Measurements from ENCODE around the gene DNAJC1. TPM values are rescaled to one million over a fixed set of nuclear protein-coding genes. Genes with fewer than 3 reads are reported as not detected.

DNAJC1 gene
- total RNA-seq, 1 donor from 2014 or later: 103 TPM

DNA sequence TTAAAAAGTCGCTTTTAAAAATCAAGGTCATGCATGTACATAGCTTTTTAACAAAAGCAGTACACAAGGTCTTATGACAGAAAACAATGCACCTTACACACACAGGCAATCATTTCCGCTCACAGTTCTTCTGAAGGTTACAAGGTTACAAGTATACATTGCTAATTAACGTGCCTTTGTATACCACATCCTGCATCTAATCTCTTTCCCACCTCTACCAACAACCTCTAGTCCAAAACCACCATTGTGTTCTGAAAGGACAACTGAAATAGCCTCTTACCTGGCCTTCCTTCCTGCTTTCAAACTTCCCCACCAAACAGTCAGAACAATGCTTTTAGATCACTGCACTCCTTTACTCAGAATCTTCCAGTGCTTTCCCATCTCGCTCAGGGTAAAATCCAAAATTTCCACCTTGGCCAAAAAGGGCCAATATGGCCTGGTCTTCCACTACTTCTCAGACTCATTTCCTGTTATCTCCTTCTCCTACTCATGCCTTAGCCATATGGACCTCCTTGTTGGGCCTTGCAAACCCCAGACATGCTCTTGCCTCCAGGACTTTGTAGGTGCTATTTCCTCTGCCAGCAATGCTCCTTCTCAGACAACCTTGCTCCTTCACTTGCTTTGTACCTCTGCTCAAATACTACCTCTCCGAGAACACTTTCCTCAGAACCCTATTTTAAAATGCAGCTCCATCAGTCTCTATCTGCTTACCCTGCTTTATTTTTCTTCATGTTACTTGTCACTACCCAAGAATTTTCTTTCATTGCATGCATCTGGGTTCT, 205.4 kb downstream of the DNAJC1 start:
- TF ChIP-seq, protein P1, sequence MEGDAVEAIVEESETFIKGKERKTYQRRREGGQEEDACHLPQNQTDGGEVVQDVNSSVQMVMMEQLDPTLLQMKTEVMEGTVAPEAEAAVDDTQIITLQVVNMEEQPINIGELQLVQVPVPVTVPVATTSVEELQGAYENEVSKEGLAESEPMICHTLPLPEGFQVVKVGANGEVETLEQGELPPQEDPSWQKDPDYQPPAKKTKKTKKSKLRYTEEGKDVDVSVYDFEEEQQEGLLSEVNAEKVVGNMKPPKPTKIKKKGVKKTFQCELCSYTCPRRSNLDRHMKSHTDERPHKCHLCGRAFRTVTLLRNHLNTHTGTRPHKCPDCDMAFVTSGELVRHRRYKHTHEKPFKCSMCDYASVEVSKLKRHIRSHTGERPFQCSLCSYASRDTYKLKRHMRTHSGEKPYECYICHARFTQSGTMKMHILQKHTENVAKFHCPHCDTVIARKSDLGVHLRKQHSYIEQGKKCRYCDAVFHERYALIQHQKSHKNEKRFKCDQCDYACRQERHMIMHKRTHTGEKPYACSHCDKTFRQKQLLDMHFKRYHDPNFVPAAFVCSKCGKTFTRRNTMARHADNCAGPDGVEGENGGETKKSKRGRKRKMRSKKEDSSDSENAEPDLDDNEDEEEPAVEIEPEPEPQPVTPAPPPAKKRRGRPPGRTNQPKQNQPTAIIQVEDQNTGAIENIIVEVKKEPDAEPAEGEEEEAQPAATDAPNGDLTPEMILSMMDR (IDR thresholded peaks at IDR 0.05; ENCODE audit: insufficient read depth, low read length, poor library complexity, severe bottlenecking): no peak
- no peak for DNase-seq (ENCODE audit: low read depth)
- H3K27me3 ChIP-seq (ENCODE audit: control insufficient read depth, insufficient read depth, low read length): no peaks in the 10 kb centered on the region
- H3K36me3 ChIP-seq (ENCODE audit: control insufficient read depth, insufficient read depth, low read length): no peaks in the 10 kb centered on the region
- no peak overlapping the region for H3K4me3 ChIP-seq (ENCODE audit: low read depth, low read length)

DNA sequence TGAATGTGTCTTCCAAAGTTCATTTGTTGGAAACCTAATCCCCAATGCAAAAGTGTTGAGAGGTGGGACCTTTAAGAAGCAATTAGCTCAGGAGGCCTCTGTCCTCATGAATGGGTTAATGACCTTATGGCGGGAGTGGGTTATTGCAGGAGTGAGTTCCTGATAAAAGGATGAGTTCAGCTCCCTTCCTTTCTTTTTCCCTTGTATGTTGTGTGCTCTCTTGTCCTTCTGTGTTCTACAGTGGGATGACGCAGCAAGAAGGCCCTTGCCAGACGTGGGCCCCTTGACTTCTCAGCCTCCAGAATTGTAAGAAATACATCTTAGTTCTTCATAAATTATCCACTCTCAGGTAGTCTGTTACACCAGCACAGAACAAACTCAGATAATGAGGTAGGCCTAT, 206.0 kb downstream of the DNAJC1 start:
- no peaks in the 10 kb centered on the region for H3K36me3 ChIP-seq (ENCODE audit: control insufficient read depth, insufficient read depth, low read length)
- H3K27me3 ChIP-seq (ENCODE audit: control insufficient read depth, insufficient read depth, low read length): no peaks in the 10 kb centered on the region
- TF ChIP-seq, protein P1 (IDR thresholded peaks at IDR 0.05; ENCODE audit: insufficient read depth, low read length, poor library complexity, severe bottlenecking): no peak
- no peak for DNase-seq (ENCODE audit: low read depth)
- H3K4me3 ChIP-seq (ENCODE audit: low read depth, low read length): no peak overlapping the region

DNA sequence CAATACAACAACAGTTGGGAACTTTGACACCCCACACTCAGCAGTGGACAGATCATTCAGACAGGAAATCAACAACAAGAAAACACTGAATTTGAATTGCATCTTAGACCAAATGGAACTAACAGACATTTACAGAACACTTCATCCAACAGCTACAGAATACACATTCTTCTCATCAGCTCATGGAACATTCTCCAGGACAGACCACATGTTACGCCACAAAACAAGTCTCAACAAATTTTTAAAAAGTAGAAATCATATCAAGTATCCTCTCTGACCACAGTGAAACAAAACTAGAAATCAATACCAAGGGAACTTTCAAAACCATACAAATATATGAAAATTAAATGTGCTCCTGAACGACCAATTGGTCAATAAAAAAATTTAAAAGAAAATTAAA, 212.3 kb downstream of the DNAJC1 start:
- Histone ChIP-seq H3K27me3 (ENCODE audit: control insufficient read depth, insufficient read depth, low read length) (no peaks in the 10 kb centered on the region), H3K4me3 (ENCODE audit: low read depth, low read length) (no peak overlapping the region), H3K36me3 (ENCODE audit: control insufficient read depth, insufficient read depth, low read length) (no peaks in the 10 kb centered on the region)
- DNase-seq (ENCODE audit: low read depth): no peak
- TF ChIP-seq, protein P1 (IDR thresholded peaks at IDR 0.05; ENCODE audit: insufficient read depth, low read length, poor library complexity, severe bottlenecking): no peak

DNA sequence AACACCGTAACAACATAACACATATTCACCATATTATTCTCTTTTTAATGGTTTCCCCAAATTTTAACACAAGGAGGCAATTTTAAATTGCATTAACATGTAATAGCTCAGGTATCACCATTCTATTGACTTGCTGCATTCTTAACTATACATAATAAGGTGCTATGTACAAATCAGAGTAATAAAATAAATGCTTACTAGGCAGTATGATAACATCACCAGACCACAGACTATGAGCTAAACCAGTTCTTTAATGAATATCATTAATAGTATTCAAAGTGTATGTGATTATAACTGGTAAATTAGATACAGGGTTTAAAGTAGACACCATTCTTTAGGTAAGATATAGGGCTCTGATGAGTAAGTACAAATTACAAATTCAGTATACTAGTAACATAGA, 226.6 kb downstream of the DNAJC1 start:
- TF ChIP-seq, protein P1 (IDR thresholded peaks at IDR 0.05; ENCODE audit: insufficient read depth, low read length, poor library complexity, severe bottlenecking): no peak

DNA sequence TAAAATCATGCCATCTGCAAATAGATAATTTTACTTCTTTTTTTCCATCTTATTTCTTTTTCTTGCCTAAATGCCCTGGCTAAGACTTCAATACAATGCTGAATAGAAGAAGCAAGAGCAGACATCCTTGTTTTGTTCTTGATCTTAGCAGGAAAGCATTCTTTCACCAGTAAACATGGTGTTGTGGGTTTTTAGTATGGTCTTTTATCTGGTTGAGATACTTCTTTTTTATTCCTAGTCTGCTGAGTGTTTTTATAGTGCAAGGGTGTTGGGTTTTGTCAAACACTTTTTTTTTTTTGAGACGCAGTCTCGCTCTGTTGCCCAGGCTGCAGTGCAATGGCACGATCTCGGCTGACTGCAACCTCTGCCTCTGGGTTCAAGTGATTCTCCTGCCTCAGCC, 232.3 kb downstream of the DNAJC1 start:
- Histone ChIP-seq H3K36me3 (ENCODE audit: control insufficient read depth, insufficient read depth, low read length) (no peaks in the 10 kb centered on the region), H3K27me3 (ENCODE audit: control insufficient read depth, insufficient read depth, low read length) (no peaks in the 10 kb centered on the region), H3K4me3 (ENCODE audit: low read depth, low read length) (no peak overlapping the region)
- no peak for DNase-seq (ENCODE audit: low read depth)
- TF ChIP-seq, protein P1 (IDR thresholded peaks at IDR 0.05; ENCODE audit: insufficient read depth, low read length, poor library complexity, severe bottlenecking): no peak

More for the DNA sequence above, 226.6 kb downstream of the DNAJC1 start:
- Histone ChIP-seq H3K36me3 (ENCODE audit: control insufficient read depth, insufficient read depth, low read length) (no peaks in the 10 kb centered on the region), H3K27me3 (ENCODE audit: control insufficient read depth, insufficient read depth, low read length) (no peaks in the 10 kb centered on the region), H3K4me3 (ENCODE audit: low read depth, low read length) (no peak overlapping the region)
- DNase-seq (ENCODE audit: low read depth): no peak

DNA sequence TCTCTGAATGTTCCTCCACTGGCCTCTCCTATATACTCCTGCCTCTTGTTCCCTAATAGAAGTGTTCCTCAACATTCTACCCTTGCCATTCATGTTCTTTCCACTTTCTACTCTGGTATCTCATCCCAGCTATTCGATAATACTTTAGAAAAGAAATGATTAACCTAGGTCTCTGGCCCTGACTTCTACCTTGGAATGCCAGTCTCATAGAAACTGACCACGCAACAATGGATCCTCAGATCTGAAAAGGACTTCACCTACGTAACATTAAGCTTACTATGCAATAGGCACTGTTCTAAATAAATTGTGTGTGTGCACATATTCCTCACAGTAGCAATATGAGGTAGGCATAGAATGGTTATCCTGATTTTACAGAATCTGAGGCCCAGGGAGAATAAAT, 234.5 kb downstream of the DNAJC1 start:
- no peak overlapping the region for H3K4me3 ChIP-seq (ENCODE audit: low read depth, low read length)
- peaks cover 1% of the 10 kb centered on the region for H3K36me3 ChIP-seq (ENCODE audit: control insufficient read depth, insufficient read depth, low read length)
- no peak for DNase-seq (ENCODE audit: low read depth)
- H3K27me3 ChIP-seq (ENCODE audit: control insufficient read depth, insufficient read depth, low read length): no peaks in the 10 kb centered on the region
- TF ChIP-seq, protein P1 (IDR thresholded peaks at IDR 0.05; ENCODE audit: insufficient read depth, low read length, poor library complexity, severe bottlenecking): no peak
